NCI-H2107 treated with DMSO at 0.1 percent for 48 hours (cell line): ENCODE results near the gene ZSCAN30.
A peak's percentile ranks its signal among the peaks of the same experiment; 100 is the strongest.

Experiments
- DNase-seq: peaks from one replicate; lab custom pipeline; 2025; ENCODE audit not compliant: unreplicated experiment; lab: John Stamatoyannopoulos, UW

The ZSCAN30 gene

GRCh38 chr18:35290094-35290735, at the start of gene ZSCAN30:
Gene ZSCAN30 (minus strand): TSS chr18:35290229. CDS start chr18:35264352, 25,877 bp downstream.
- DNase-seq = peak; percentile 89

- DNase-seq = no peak
Measured at GRCh38 chr18:35337286-35337685, 47.3 kb upstream of the ZSCAN30 start.

- no peak for DNase-seq
Measured at GRCh38 chr18:35335866-35336265, 45.8 kb upstream of the ZSCAN30 start.

- no peak for DNase-seq
Measured at GRCh38 chr18:35334821-35335220, 44.8 kb upstream of the ZSCAN30 start.

GRCh38 chr18:35334212-35334611, 44.2 kb upstream of the ZSCAN30 start:
- no peak for DNase-seq

- no peak for DNase-seq
Measured at GRCh38 chr18:35331367-35332087, 41.5 kb upstream of the ZSCAN30 start.

GRCh38 chr18:35328868-35329267, 38.8 kb upstream of the ZSCAN30 start:
- no peak for DNase-seq

- no peak for DNase-seq
Measured at GRCh38 chr18:35326695-35327387, 36.8 kb upstream of the ZSCAN30 start.

- DNase-seq = no peak
Measured at GRCh38 chr18:35324926-35325655, 35.1 kb upstream of the ZSCAN30 start.

- DNase-seq = no peak
Measured at GRCh38 chr18:35322486-35323458, 32.7 kb upstream of the ZSCAN30 start.

GRCh38 chr18:35311496-35311895, 21.5 kb upstream of the ZSCAN30 start:
- no peak for DNase-seq

- no peak for DNase-seq
Measured at GRCh38 chr18:35306588-35307250, 16.7 kb upstream of the ZSCAN30 start.

GRCh38 chr18:35303610-35304009, 13.6 kb upstream of the ZSCAN30 start:
- DNase-seq = no peak

- DNase-seq = no peak
Measured at GRCh38 chr18:35296060-35296459, 6.0 kb upstream of the ZSCAN30 start.

GRCh38 chr18:35291166-35291565, 1.1 kb upstream of the ZSCAN30 start:
- no peak for DNase-seq

GRCh38 chr18:35289727-35290093, 319 bp downstream of the ZSCAN30 start:
- no peak for DNase-seq

GRCh38 chr18:35289293-35289692, 736 bp downstream of the ZSCAN30 start:
- DNase-seq = no peak

GRCh38 chr18:35284841-35285240, 5.2 kb downstream of the ZSCAN30 start:
- no peak for DNase-seq

GRCh38 chr18:35283923-35284794, 5.9 kb downstream of the ZSCAN30 start:
- DNase-seq = no peak
